B cell (primary cell): ENCODE data around the gene SCN4B. TPM values are rescaled to one million over a fixed set of nuclear protein-coding genes. Genes with fewer than 3 reads are reported as not detected.

Source experiments
- ATAC-seq: fragments of 200-7000 bp; cut with Tn5 transposase; one replicate; pipeline ENCODE4 v1.10.0; 2021; ENCODE audit warnings: low read depth, mild to moderate bottlenecking, moderate number of reproducible peaks, moderate library complexity
- CTCF ChIA-PET: fragments of 350-600 bp; sonication (Branson Sonifier 250); formaldehyde crosslinking; loops from one replicate; lab custom pipeline; 2021; ENCODE audit warnings: antibody characterized with exemption, inconsistent platforms; lab: Charles Lee
- POLR2A ChIA-PET: fragments of 350-600 bp; sonication (Branson Sonifier 250); formaldehyde crosslinking; loops from one replicate; lab custom pipeline; 2021; ENCODE audit warnings: antibody characterized with exemption; lab: Charles Lee
- DNase-seq: peaks from one replicate; pipeline ENCODE4 v3.0.0; 2013
- H2AFZ ChIP-seq: 2 replicates; pipeline ENCODE4 v1.6.1; 2012; ENCODE audit warnings: mild to moderate bottlenecking, low read depth, low read length; ENCODE audit not compliant: insufficient read depth, poor library complexity, severe bottlenecking
- H3K27ac ChIP-seq, 2 donors: 1 replicate in 1 of 2; 2 replicates in 1 of 2; pipeline ENCODE4 v1.5.1; 2012 to 2013; ENCODE audit warnings: low read length in 2 of 2, mild to moderate bottlenecking in 2 of 2, moderate library complexity in 1 of 2
- H3K27me3 ChIP-seq, 4 experiments: fragments of 200-600 bp in 1 of 4; sonication (generic) in 1 of 4; replicated peaks in 1 of 4; 1 replicate in 2 of 4; 2 replicates in 2 of 4; pipeline versions ENCODE4 v1.6.1 to v1.7.0; 2013 to 2016; ENCODE audit warnings: low read length in 3 of 4, mild to moderate bottlenecking in 2 of 4, mixed read lengths in 1 of 4, moderate library complexity in 1 of 4; ENCODE audit not compliant: insufficient read depth in 4 of 4, control insufficient read depth in 3 of 4; ENCODE audit errors: control extremely low read depth in 1 of 4
- H3K36me3 ChIP-seq, 2 experiments: replicated peaks in 1 of 2; 1 replicate in 1 of 2; 2 replicates in 1 of 2; pipeline versions ENCODE4 v1.6.1 to v1.7.1; 2013; ENCODE audit warnings: low read length in 1 of 2; ENCODE audit not compliant: insufficient read depth in 2 of 2, control insufficient read depth in 1 of 2; ENCODE audit errors: control extremely low read depth in 1 of 2, extremely low read depth in 1 of 2
- H3K4me1 ChIP-seq, 2 donors: fragments of 200-600 bp in 1 of 2; sonication (generic) in 1 of 2; 1 replicate in 1 of 2; 2 replicates in 1 of 2; pipeline versions ENCODE4 v1.5.1 to v1.6.1; 2013 to 2017; ENCODE audit warnings: low read length in 2 of 2; ENCODE audit not compliant: control insufficient read depth in 2 of 2, insufficient read depth in 2 of 2
- H3K4me2 ChIP-seq: replicated peaks from 2 replicates; pipeline ENCODE3; 2012; ENCODE audit warnings: mild to moderate bottlenecking, low read depth, low read length; ENCODE audit not compliant: poor library complexity, severe bottlenecking
- H3K4me3 ChIP-seq, 5 experiments: fragments of 200-600 bp in 1 of 5; sonication (generic) in 1 of 5; 1 replicate in 3 of 5; 2 replicates in 2 of 5; pipeline versions ENCODE4 v1.5.1 to v1.7.0; 2011 to 2016; ENCODE audit warnings: low read length in 4 of 5, mild to moderate bottlenecking in 4 of 5, low read depth in 2 of 5, control low read depth in 1 of 5, moderate library complexity in 1 of 5; ENCODE audit not compliant: insufficient read depth in 1 of 5; ENCODE audit errors: control extremely low read depth in 1 of 5, extremely low read depth in 1 of 5
- H3K79me2 ChIP-seq: fragments of 200-600 bp; sonication (generic); one replicate; pipeline ENCODE4 v1.6.0; 2016; ENCODE audit warnings: low read length; ENCODE audit not compliant: control insufficient read depth, insufficient read depth
- H3K9ac ChIP-seq: fragments of 200-600 bp; sonication (generic); 2 replicates; pipeline ENCODE4 v1.6.1; 2017; ENCODE audit warnings: mild to moderate bottlenecking, low read length, moderate library complexity
- H3K9me3 ChIP-seq, 3 donors: one replicate each; pipeline versions ENCODE4 v1.6.1 to v1.7.1; 2013; ENCODE audit warnings: low read length in 2 of 3; ENCODE audit not compliant: control insufficient read depth in 2 of 3, insufficient read depth in 1 of 3; ENCODE audit errors: control extremely low read depth in 1 of 3
- H4K20me1 ChIP-seq: 2 replicates; pipeline ENCODE4 v1.6.0; 2012; ENCODE audit warnings: mild to moderate bottlenecking, low read length; ENCODE audit not compliant: insufficient read depth, control insufficient read depth, poor library complexity, severe bottlenecking
- H3K27ac Mint-ChIP-seq: one replicate; pipeline ENCODE4 v1.8.0; 2021; ENCODE audit warnings: mixed read lengths
- H3K27me3 Mint-ChIP-seq: one replicate; pipeline ENCODE4 v1.8.0; 2021; ENCODE audit warnings: mixed read lengths
- H3K4me1 Mint-ChIP-seq: one replicate; pipeline ENCODE4 v1.8.0; 2021; ENCODE audit warnings: mixed read lengths
- H3K4me3 Mint-ChIP-seq: one replicate; pipeline ENCODE4 v1.8.0; 2021; ENCODE audit warnings: mixed read lengths
- H3K9me3 Mint-ChIP-seq: one replicate; pipeline ENCODE4 v1.8.0; 2022; ENCODE audit warnings: mixed read lengths; ENCODE audit not compliant: insufficient read depth
- EZH2 ChIP-seq: IDR thresholded peaks from 2 replicates; pipeline ENCODE4 v1.6.1; 2012; ENCODE audit warnings: borderline replicate concordance, low read depth, mild to moderate bottlenecking, moderate library complexity, low read length; ENCODE audit not compliant: insufficient read depth, poor library complexity, severe bottlenecking
- WGBS: methylation state at CpG from one replicate; pipeline ENCODE4 v1.1.5; 2013; ENCODE audit warnings: missing lambda C conversion rate; ENCODE audit not compliant: insufficient coverage; 5-methylcytosine and 5-hydroxymethylcytosine counted together
- intact Hi-C: fragments of 100-400 bp; cut with micrococcal nuclease; formaldehyde crosslinking; loops from one replicate; pipeline ENCODE4 v1.10.0; 2022
- polyA plus RNA-seq: library from polyadenylated mRNA; depleted of rRNA; stranded (reverse); fragments of >200 nt; gene quantifications from 2 replicates; pipeline ENCODE4 v1.2.3, GENCODE V29; 2012
- total RNA-seq, 2 donors: library from RNA; stranded (reverse); fragments of 120-200 nt in 1 of 2; gene quantifications; 1 replicate in 1 of 2; 2 replicates in 1 of 2; pipeline versions ENCODE4 v1.2.3 to v1.2.4, GENCODE V29; 2013 to 2022
- TF ChIP-seq, protein P1 (sequence below): fragments of 200-600 bp; IDR thresholded peaks from one replicate; pipeline ENCODE4 v1.8.0; 2022; ENCODE audit warnings: antibody characterized with exemption, mild to moderate bottlenecking

Gene SCN4B
- total and polyA plus RNA-seq, 2 donors (not counting 1 experiment from before 2014, with no cell fraction given): not detected

- Histone ChIP-seq H3K9ac (no peak overlapping the region), H3K4me1 (peaks cover 0 to 6% of the 10 kb centered on the region in 2 donors), H4K20me1 (no peaks in the 10 kb centered on the region), H2AFZ (no peak overlapping the region), H3K4me3 (no peak overlapping the region), H3K9me3 (no peaks in the 10 kb centered on the region), H3K27me3 (peaks cover 0 to 66% (median 26%) of the 10 kb centered on the region in 4 experiments), H3K79me2 (no peaks in the 10 kb centered on the region), H3K27ac (no peak overlapping the region), H3K4me2 (peak overlapping the region; percentile 96), H3K36me3 (no peaks in the 10 kb centered on the region)
- no peak overlapping the region for H3K27ac Mint-ChIP-seq
- no peak for ATAC-seq
- peaks cover 75% of the 10 kb centered on the region for H3K27me3 Mint-ChIP-seq
- ChIA-PET POLR2A (interaction anchor here (0.6 kb wide), 1 partner anchor 466 kb away, joined by 10 read pairs; no protein-coding TSS in a partner anchor), CTCF (interaction anchor here (0.7 to 8.7 kb wide), 10 partner anchors 8 to 344 kb away, joined by 3 to 96 read pairs (median 5); partner anchors contain the start of gene SCN4B)
- peak overlapping the region; percentile 85 for H3K4me3 Mint-ChIP-seq
- intact Hi-C loops: loop anchor here (1.0 to 2.0 kb wide), 6 partner anchors 27 to 515 kb away; no protein-coding TSS in a partner anchor
- peaks cover 7% of the 10 kb centered on the region for H3K4me1 Mint-ChIP-seq
- 76% methylated on average over 13 of the region's 20 CpGs for WGBS
- no peak for TF ChIP-seq EZH2
- TF ChIP-seq, protein P1, sequence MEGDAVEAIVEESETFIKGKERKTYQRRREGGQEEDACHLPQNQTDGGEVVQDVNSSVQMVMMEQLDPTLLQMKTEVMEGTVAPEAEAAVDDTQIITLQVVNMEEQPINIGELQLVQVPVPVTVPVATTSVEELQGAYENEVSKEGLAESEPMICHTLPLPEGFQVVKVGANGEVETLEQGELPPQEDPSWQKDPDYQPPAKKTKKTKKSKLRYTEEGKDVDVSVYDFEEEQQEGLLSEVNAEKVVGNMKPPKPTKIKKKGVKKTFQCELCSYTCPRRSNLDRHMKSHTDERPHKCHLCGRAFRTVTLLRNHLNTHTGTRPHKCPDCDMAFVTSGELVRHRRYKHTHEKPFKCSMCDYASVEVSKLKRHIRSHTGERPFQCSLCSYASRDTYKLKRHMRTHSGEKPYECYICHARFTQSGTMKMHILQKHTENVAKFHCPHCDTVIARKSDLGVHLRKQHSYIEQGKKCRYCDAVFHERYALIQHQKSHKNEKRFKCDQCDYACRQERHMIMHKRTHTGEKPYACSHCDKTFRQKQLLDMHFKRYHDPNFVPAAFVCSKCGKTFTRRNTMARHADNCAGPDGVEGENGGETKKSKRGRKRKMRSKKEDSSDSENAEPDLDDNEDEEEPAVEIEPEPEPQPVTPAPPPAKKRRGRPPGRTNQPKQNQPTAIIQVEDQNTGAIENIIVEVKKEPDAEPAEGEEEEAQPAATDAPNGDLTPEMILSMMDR: no peak
- no peak for DNase-seq
- no peaks in the 10 kb centered on the region for H3K9me3 Mint-ChIP-seq
Measured at GRCh38 chr11:118144301-118145268, 8.0 kb downstream of the SCN4B start.
